DMS53 (cell line): ENCODE measurements around the gene METTL17.
"Not testable (repeated sequence)": the region's sequence is repeated elsewhere in the genome, so short reads cannot be mapped to it uniquely, and the experiment has no call there.

Experiments
- DNase-seq: peaks from one replicate; lab custom pipeline; 2025; lab: John Stamatoyannopoulos, UW

Gene METTL17

GRCh38 chr14:21024585-21025370, 35.0 kb downstream of the METTL17 start, which contains the start of gene NDRG2:
NDRG2 (minus strand) TSS chr14:21025061; CDS start chr14:21023315, 1,746 bp downstream.
- DNase-seq, result peak; percentile 59

GRCh38 chr14:21025371-21026273, 35.8 kb downstream of the METTL17 start:
- DNase-seq, result no peak

GRCh38 chr14:21026274-21026987, 36.7 kb downstream of the METTL17 start:
- DNase-seq, result no peak

GRCh38 chr14:21026988-21027315, 37.2 kb downstream of the METTL17 start:
- DNase-seq, result no peak

- DNase-seq, result no peak
These were observed 40.1 kb downstream of the METTL17 start, which contains the start of gene TPPP2 for GRCh38 chr14:21029917-21030316. TPPP2 (plus strand) TSS chr14:21030217; CDS start chr14:21030582, 365 bp downstream.

- no peak for DNase-seq
These were observed 40.8 kb downstream of the METTL17 start for GRCh38 chr14:21030531-21030930.

- no peak for DNase-seq
These were observed 42.7 kb downstream of the METTL17 start for GRCh38 chr14:21032326-21033132.

- DNase-seq, result no peak
These were observed 43.4 kb downstream of the METTL17 start for GRCh38 chr14:21033133-21033698.

- DNase-seq, result no peak
These were observed 44.9 kb downstream of the METTL17 start, which contains the start of gene RNASE13 for GRCh38 chr14:21034707-21035106. RNASE13 (minus strand) TSS chr14:21034807; CDS start chr14:21034288, 519 bp downstream.

GRCh38 chr14:21036751-21037150, 47.0 kb downstream of the METTL17 start:
- DNase-seq, result no peak

- DNase-seq, result no peak
These were observed 47.4 kb downstream of the METTL17 start for GRCh38 chr14:21037156-21037555.

- peak; percentile 67 for DNase-seq
These were observed 49.0 kb downstream of the METTL17 start for GRCh38 chr14:21038441-21039422.

- peak; percentile 57 for DNase-seq
These were observed 50.0 kb downstream of the METTL17 start for GRCh38 chr14:21039585-21040369.

- DNase-seq, result no peak
These were observed 50.7 kb downstream of the METTL17 start for GRCh38 chr14:21040370-21040925.

GRCh38 chr14:21040941-21041340, 51.2 kb downstream of the METTL17 start:
- not testable (repeated sequence) for DNase-seq

GRCh38 chr14:21041676-21042433, 52.1 kb downstream of the METTL17 start, which contains the start of gene RNASE7:
RNASE7 (plus strand) TSS chr14:21042362; CDS start chr14:21042993, 631 bp downstream.
- no peak for DNase-seq

- no peak for DNase-seq
These were observed 53.1 kb downstream of the METTL17 start for GRCh38 chr14:21042918-21043317.
